Stimulated activated CD8-positive, alpha-beta memory T cell treated with anti-CD3 and anti-CD28 coated beads, Interleukin-4, amount 100 ng/mL, for 4 hours (primary cell): ENCODE measurements around the gene RTN4RL2.

Experiments used
- DNase-seq, 2 donors: peaks; one replicate each; pipeline ENCODE4 v3.0.0-alpha.2; 2020; ENCODE audit warnings: low read depth in 2 of 2, low spot score in 1 of 2

RTN4RL2 gene

GRCh38 chr11:57462597-57462996, 2.3 kb downstream of the RTN4RL2 start:
- no peak for DNase-seq

GRCh38 chr11:57463671-57464538, 3.6 kb downstream of the RTN4RL2 start:
- DNase-seq, result no peak

- DNase-seq, result no peak
Measured at GRCh38 chr11:57464539-57465181, 4.3 kb downstream of the RTN4RL2 start.

- no peak for DNase-seq
Measured at GRCh38 chr11:57466680-57467079, 6.4 kb downstream of the RTN4RL2 start.

GRCh38 chr11:57467508-57468157, 7.3 kb downstream of the RTN4RL2 start:
- no peak for DNase-seq

GRCh38 chr11:57468276-57468675, 7.9 kb downstream of the RTN4RL2 start:
- no peak for DNase-seq

GRCh38 chr11:57469268-57469667, 8.9 kb downstream of the RTN4RL2 start:
- no peak for DNase-seq

GRCh38 chr11:57471496-57471895, 11.2 kb downstream of the RTN4RL2 start:
- no peak for DNase-seq

GRCh38 chr11:57473285-57473841, 13.0 kb downstream of the RTN4RL2 start:
- no peak for DNase-seq

- DNase-seq, result no peak
Measured at GRCh38 chr11:57474017-57474802, 13.9 kb downstream of the RTN4RL2 start.

GRCh38 chr11:57474803-57475115, 14.4 kb downstream of the RTN4RL2 start:
- DNase-seq, result no peak

- DNase-seq, result no peak
Measured at GRCh38 chr11:57475191-57475590, 14.9 kb downstream of the RTN4RL2 start.

- DNase-seq, result no peak
Measured at GRCh38 chr11:57475671-57476046, 15.3 kb downstream of the RTN4RL2 start.

- no peak for DNase-seq
Measured at GRCh38 chr11:57476047-57476756, 15.9 kb downstream of the RTN4RL2 start.

- DNase-seq, result no peak
Measured at GRCh38 chr11:57476757-57477506, 16.6 kb downstream of the RTN4RL2 start.

- DNase-seq, result no peak
Measured at GRCh38 chr11:57477507-57478189, 17.3 kb downstream of the RTN4RL2 start.

- DNase-seq, result no peak
Measured at GRCh38 chr11:57479021-57479663, 18.8 kb downstream of the RTN4RL2 start.

- no peak for DNase-seq
Measured at GRCh38 chr11:57479911-57480310, 19.6 kb downstream of the RTN4RL2 start.
